GM12873 (cell line): ENCODE data around the gene FTSJ1.

ENCODE experiments used
- CTCF ChIP-seq: IDR thresholded peaks from 2 replicates; pipeline ENCODE4 v1.5.1; 2012; ENCODE audit warnings: low read depth, mild to moderate bottlenecking, moderate library complexity, low read length, control low read depth; ENCODE audit not compliant: insufficient read depth; ENCODE audit errors: missing control alignments

The FTSJ1 gene

DNA sequence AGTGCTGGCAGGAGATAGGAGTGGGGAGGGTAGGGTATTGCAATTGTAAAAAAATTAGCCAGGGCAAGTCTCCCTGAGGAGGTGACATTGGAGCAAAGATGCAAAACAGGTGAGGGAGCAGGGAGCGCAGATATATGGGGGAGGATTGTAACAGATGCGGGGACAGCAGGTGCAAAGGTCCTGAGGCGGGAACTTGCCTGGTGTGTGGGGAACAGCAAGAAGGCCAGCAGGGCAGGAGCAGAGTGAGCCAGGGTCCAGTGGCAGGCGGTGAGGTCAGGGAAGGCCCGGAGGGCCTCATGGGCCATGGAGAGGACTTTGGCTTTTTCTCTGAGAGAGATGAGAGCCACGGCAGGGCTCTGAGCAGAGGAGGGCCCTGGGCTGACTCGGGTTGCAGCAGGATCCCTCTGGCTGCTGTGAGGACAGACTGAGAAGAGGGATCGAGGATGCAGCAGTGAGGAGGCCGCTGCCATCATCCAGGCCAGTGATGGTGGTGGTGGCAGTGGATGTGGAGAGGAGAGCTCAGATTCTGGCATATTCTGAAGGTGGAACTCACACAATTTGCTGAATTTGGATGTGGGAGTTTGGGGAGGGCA is 39.0 kb downstream of the FTSJ1 start:
- TF ChIP-seq CTCF: no peak

GRCh38 chrX:48515842-48516241 is 39.8 kb downstream of the FTSJ1 start:
- no peak for TF ChIP-seq CTCF

DNA sequence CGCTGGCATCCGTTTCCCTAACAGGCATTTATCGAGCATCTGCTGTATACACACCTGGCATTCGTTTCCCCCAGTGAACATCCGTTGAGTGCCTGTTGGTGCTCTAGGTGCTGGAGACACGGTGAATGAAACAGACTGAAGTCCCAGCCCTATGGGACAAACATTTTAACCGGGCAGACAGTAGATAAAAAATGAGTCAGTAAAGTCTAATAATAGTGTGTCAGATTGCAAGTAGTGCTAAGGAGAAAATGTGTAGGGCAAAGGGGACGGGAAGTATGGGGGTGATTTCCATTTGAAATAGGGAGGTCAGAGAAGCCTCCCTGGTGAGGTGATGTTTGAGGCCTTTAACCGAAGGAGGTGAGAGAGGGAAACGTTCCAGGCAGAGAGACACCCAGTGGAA is 40.3 kb downstream of the FTSJ1 start:
- TF ChIP-seq CTCF: no peak

DNA sequence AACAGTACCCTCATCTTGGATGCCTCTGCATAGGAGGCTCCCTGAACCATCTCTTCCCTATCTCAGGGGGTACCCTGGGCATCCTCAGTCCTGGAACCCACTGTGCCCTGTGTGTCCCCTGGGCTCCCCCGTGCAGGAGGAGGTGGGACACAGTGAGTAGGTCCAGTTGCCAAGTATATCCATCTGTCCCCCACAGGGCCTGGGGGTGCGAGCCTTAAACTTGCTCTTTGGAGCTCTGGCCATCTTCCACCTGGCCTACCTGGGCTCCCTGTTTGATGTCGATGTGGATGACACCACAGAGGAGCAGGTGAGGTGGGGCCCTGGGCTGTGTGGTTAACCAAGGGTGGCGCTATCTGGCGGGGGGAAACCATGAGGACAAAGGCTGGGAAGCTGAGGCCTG is 41.0 kb downstream of the FTSJ1 start:
- TF ChIP-seq CTCF: no peak

DNA sequence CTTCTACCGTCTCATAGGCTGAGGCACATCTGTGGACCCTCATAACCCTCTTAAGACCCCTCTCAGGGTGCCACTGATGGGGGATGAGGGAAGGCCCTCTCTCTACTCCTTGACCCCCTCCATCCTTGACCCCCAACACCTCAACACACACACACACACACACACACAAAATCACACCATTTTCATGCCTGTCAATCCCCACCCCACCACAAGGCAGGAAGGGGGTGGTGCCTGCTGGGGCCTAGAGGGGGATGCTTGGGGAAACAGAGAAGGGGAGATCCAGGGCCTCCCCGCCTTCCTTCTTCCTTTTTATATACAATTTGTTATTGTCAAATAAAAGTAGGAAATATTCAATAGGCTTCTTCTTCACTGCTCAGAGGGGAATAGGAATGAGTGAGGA is 44.5 kb downstream of the FTSJ1 start:
- peak; percentile 1 for TF ChIP-seq CTCF

GRCh38 chrX:48520976-48521352 is 45.0 kb downstream of the FTSJ1 start:
- no peak for TF ChIP-seq CTCF

DNA sequence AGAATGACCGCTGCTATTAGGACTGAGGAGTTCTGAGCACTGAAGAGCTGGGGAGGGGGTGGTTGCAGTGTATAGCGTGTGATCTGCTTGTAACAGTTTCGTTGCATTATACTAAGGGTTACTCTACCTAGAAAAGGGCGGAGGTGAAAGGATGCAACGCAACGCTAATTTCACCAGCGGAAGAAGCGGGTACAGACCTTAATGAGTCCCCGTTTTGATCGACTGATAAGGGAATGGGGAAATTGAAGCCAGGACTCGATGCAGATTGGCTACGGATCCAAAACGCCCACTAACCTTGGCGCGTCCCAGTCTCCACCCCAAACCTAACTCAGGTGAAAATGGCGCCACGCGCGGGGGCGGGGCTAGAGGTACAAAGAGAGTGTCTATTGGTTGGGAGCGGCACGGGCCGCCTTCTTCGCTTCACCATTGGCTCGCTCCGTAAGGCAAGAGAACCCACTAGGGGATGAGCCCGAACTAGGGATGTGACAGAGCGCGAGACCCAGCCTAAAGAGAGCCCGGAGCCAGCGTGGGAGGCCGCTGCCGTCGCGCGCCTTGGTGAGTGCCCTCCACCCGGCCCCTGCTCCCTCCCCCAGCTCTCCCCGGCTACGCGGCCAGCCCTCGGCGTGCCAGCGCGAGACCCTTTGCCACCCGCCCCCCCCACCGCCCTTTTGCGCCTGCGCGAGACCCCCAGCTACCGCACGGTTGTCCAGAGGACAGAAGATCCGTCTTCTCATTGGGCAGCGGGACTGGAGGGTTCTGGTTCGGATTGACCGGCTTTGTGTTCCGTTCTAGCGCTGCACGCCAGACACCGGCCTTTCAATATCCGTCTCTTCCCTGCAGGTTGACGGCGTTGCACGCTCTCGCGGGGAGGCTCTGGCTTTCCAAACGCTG is 45.6 kb downstream of the FTSJ1 start, which contains the start of gene EBP:
Gene EBP (plus strand): TSS at position 456 of the 891 bp plus-strand sequence. CDS start 1,964 bp downstream, outside the sequence.
- no peak for TF ChIP-seq CTCF
